Medulla oblongata (tissue), 1 donor: ENCODE data around the gene VSTM2L.
"Not testable (repeated sequence)": the region's sequence is repeated elsewhere in the genome, so short reads cannot be mapped to it uniquely, and the experiment has no call there.

ENCODE experiments used
- DNase-seq: peaks from one replicate; pipeline ENCODE4 v3.0.0-alpha.2; 2015; ENCODE audit errors: extremely low spot score

The VSTM2L gene

GRCh38 chr20:37937686-37938085 is 34.8 kb downstream of the VSTM2L start:
- DNase-seq: no peak

GRCh38 chr20:37938181-37938750 is 35.3 kb downstream of the VSTM2L start:
- DNase-seq: no peak

- no peak for DNase-seq
Observed at GRCh38 chr20:37938954-37939353, 36.0 kb downstream of the VSTM2L start.

GRCh38 chr20:37939701-37940560 is 37.0 kb downstream of the VSTM2L start:
- no peak for DNase-seq

- no peak for DNase-seq
Observed at GRCh38 chr20:37940858-37941257, 37.9 kb downstream of the VSTM2L start.

- no peak for DNase-seq
Observed at GRCh38 chr20:37941332-37941731, 38.4 kb downstream of the VSTM2L start.

GRCh38 chr20:37941992-37942391 is 39.1 kb downstream of the VSTM2L start:
- no peak for DNase-seq

- DNase-seq: no peak
Observed at GRCh38 chr20:37943033-37943432, 40.1 kb downstream of the VSTM2L start.

- no peak for DNase-seq
Observed at GRCh38 chr20:37943501-37944455, 40.9 kb downstream of the VSTM2L start.

GRCh38 chr20:37944456-37944981 is 41.6 kb downstream of the VSTM2L start:
- DNase-seq: no peak

- DNase-seq: no peak
Observed at GRCh38 chr20:37945091-37945547, 42.2 kb downstream of the VSTM2L start.

- DNase-seq: no peak
Observed at GRCh38 chr20:37946946-37947345, 44.0 kb downstream of the VSTM2L start.

GRCh38 chr20:37947943-37948342 is 45.0 kb downstream of the VSTM2L start:
- no peak for DNase-seq

GRCh38 chr20:37948956-37949355 is 46.0 kb downstream of the VSTM2L start:
- no peak for DNase-seq

GRCh38 chr20:37954190-37954589 is 51.3 kb downstream of the VSTM2L start:
- no peak for DNase-seq

GRCh38 chr20:37954626-37955025 is 51.7 kb downstream of the VSTM2L start:
- no peak for DNase-seq

GRCh38 chr20:37955511-37955910 is 52.6 kb downstream of the VSTM2L start:
- DNase-seq: no peak

- DNase-seq: no peak
Observed at GRCh38 chr20:37956107-37956585, 53.2 kb downstream of the VSTM2L start.

- no peak for DNase-seq
Observed at GRCh38 chr20:37958856-37959520, 56.1 kb downstream of the VSTM2L start.

- DNase-seq: no peak
Observed at GRCh38 chr20:37961066-37961465, 58.1 kb downstream of the VSTM2L start.

GRCh38 chr20:37963483-37963882 is 60.6 kb downstream of the VSTM2L start:
- not testable (repeated sequence) for DNase-seq
